Measurements from ENCODE around the gene KCNAB1.

KCNAB1 gene

GRCh38 chr3:156366559-156366958, 246.2 kb downstream of the KCNAB1 start:
- peak; percentile 63 for DNase-seq (ENCODE audit: low spot score)

GRCh38 chr3:156368189-156368588, 247.8 kb downstream of the KCNAB1 start:
- no peak for DNase-seq (ENCODE audit: low spot score)

GRCh38 chr3:156371701-156372100, 251.3 kb downstream of the KCNAB1 start:
- DNase-seq (ENCODE audit: low spot score), result no peak

DNA sequence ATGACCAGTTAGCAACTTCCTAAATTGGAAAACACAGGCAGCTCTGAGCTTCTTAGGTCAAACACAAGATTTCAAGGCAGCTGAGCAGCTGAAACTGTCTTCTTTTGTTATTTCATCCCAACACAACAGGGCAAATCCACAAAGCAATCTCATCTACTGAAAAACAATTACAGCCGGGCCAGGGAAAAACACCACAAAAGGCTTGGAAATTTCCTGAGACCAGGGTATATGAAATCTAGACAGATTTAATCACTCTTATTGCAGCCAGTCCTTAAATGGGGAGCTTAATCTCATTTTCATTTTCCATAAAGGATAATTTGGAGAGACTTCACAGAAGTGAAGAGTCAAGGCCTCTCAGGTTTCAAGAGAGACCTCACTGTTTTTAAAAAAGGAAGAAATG, 252.7 kb downstream of the KCNAB1 start:
- peak; percentile 96 for DNase-seq (ENCODE audit: low spot score)

GRCh38 chr3:156373654-156374053, 253.3 kb downstream of the KCNAB1 start:
- DNase-seq (ENCODE audit: low spot score), result no peak

DNA sequence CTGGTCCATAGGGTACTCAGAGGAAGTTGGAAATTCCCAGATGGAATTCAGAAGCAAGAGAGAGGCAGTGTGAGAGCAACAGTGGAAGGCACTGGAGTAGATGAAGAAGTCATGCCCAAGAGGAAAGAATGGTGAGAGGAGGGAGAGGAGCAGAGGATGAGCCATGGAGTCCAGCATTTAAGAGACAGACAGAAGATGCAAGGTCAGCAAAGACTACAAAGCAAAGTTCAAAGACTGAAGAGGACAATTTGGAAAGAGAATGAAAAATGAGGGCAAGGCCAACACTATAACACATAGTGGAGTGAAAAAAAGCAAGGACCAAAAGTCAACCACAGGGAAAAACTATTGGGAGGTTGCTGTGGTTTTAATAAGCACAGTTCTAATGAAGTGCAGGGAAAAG, 255.8 kb downstream of the KCNAB1 start:
- DNase-seq (ENCODE audit: low spot score), result no peak

DNA sequence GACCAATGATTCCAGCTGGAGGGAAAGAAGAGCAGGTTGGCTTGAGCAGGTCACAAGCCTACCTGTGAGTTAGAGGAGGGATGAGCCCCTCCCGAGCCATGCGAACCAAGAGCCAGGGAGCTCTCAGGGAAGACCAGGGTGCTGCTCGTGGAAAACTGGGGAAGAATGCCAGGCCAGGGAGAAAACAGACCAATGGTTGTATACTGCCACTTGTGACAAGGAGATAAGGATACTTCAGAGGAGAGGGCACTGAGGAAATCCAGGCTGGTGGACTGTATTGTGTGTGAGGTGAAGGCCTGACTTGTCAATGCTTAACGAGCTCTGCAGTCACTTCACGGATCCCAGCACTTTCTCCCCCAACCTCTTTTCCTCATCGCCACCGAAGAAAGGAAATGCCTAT, 256.9 kb downstream of the KCNAB1 start:
- DNase-seq (ENCODE audit: low spot score), result no peak

DNA sequence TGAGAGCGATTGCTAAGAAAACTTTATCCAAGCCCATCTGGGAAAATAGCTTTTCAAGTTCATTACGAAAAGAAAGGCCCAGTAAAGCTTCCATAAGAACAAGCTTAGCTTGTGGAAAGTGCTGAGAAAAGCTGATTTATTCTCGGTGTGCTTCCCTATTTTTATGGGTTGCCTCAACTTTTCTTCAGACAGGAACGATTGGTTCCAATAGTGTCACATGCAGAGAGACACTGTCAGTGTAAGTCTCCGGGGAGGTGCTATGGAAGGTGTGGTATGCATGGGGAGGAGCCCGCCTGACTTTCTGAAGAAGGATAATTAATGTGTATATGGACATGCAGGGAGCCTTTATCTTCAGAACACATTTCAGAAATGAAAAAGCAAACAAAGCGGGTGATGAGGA, 257.3 kb downstream of the KCNAB1 start:
- DNase-seq (ENCODE audit: low spot score), result no peak

GRCh38 chr3:156378871-156379270, 258.5 kb downstream of the KCNAB1 start:
- DNase-seq (ENCODE audit: low spot score), result no peak

GRCh38 chr3:156379327-156379726, 258.9 kb downstream of the KCNAB1 start:
- DNase-seq (ENCODE audit: low spot score), result no peak

DNA sequence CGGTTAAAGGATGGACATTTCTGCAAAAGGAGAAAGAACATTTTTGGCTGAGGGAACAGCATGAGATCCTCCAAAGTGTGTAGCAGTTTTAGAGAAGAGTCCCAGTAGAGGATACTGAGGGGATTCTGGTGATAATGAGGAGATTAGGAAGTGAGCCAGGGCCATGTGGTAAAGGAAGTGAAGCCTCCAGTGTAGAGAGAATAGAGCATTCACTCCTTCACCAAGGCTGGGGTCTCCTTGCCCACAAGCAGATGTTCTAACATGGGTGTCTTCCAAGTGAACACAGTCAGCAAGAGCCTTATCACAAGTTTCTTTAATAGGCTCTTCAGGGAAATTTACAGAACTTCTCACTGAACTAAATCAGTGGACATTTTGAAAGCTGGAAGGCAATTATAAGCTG, 260.9 kb downstream of the KCNAB1 start:
- DNase-seq (ENCODE audit: low spot score), result no peak

- DNase-seq (ENCODE audit: low spot score), result peak; percentile 45
Measured at GRCh38 chr3:156382458-156383346, 262.3 kb downstream of the KCNAB1 start.

GRCh38 chr3:156383441-156384025, 263.2 kb downstream of the KCNAB1 start:
- DNase-seq (ENCODE audit: low spot score), result no peak

- DNase-seq (ENCODE audit: low spot score), result no peak
Measured at GRCh38 chr3:156388497-156389448, 268.4 kb downstream of the KCNAB1 start.

GRCh38 chr3:156389449-156389950, 269.1 kb downstream of the KCNAB1 start:
- DNase-seq (ENCODE audit: low spot score), result no peak

- peak; percentile 84 for DNase-seq (ENCODE audit: low spot score)
Measured at GRCh38 chr3:156390846-156391245, 270.5 kb downstream of the KCNAB1 start.

DNA sequence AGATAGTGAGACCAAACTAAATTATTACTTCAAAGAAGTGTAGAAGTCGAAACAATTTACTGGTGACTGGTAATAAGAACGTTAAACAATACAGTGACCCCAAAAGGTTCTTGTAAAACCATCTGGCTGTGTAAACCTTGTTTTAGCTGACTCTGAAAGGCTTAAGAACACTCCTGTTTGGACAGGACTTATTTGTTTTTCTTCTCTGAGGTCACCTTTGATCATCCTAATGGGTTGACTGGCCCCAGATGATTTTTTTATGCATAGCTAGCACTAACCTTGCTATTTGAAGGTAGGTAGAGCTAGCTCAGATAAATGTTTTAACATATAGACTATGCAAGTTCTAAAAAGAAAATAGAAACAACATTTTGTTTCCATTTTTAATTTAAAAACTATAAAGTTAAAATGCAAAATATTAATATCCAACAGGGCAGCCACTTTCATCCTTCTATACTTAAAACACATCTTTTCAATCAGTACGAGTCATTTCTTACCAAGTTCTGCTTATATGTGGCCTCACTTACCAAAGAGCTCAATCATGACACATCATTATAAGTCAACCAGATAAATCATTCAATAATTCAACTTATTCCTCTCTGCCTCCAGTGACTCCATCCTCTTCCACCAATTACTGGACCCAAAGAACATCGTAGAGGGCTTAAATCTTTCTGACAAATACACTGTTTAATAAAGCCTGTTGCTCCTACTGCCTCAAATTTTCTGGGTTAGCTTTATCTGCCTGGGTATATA, 275.8 kb downstream of the KCNAB1 start:
- DNase-seq (ENCODE audit: low spot score), result no peak

DNA sequence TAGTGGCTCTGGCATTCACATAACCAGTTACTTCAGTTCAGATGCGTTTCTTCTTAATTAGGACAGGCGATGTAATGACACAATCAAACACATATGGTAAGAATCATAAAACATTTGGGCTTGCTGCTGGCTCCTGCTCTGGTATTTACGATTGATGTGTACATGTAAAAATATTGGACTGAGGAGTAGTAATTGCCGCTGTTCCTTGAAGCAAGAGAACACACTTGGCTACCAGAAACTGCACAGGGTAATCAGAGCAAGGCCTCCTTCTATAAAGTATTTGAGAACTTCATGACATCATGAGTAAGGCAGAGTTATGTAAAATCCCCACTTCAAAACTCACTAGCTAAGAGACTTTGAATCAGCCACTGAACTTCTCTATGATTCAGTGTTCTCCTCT, 276.5 kb downstream of the KCNAB1 start:
- DNase-seq (ENCODE audit: low spot score), result no peak

- no peak for DNase-seq (ENCODE audit: low spot score)
Measured at GRCh38 chr3:156397534-156397933, 277.2 kb downstream of the KCNAB1 start.

- no peak for DNase-seq (ENCODE audit: low spot score)
Measured at GRCh38 chr3:156400062-156400461, 279.7 kb downstream of the KCNAB1 start.

DNA sequence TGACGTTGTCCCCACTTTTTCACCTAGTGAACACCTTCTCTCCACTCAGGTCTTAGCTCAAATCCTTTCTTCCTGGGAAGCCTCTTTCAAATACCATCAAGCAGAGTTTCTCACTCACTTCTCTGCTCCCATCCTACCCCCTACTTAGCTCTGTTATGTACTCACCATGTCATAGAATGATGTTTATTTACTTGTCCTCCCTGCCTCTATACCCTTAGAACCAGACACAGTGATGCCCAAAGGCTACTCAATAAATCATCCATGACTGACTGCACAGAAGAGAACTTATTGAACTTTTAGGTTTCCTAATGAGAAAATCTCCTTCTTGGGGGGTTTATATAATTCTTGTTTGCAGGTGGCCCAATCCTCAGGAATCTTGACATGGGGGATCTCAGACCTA, 280.4 kb downstream of the KCNAB1 start:
- DNase-seq (ENCODE audit: low spot score), result no peak

Measured in SK-N-DZ (cell line).